Activated effector memory CD4-positive, alpha-beta T cell treated with Interleukin-2 at 50 U/mL for 16 hours (primary cell): ENCODE data around the gene LLGL1.

ENCODE experiments used
- DNase-seq: peaks from one replicate; pipeline ENCODE4 v3.0.0-alpha.2; 2020

The LLGL1 gene

DNA sequence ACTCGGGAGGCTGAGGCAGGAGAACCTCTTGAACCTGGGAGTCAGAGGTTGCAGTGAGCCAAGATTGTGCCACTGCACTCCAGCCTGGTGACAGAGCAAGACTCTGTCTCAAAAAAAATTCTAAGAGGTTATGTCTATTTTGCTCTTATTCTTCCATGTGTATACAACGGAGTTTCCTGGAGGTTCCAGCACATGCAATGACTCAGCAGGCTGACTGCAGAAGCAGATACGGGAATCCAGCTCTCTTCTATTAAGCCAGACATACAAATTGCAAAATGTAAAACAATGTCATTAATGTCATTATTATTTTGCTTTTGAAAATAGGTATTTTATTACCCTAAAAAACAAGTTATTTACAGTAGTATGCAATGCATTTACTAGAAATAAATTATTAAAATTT is 53.4 kb downstream of the LLGL1 start:
- DNase-seq, result no peak

- DNase-seq, result no peak
These were observed 54.8 kb downstream of the LLGL1 start for GRCh38 chr17:18280249-18280648.

DNA sequence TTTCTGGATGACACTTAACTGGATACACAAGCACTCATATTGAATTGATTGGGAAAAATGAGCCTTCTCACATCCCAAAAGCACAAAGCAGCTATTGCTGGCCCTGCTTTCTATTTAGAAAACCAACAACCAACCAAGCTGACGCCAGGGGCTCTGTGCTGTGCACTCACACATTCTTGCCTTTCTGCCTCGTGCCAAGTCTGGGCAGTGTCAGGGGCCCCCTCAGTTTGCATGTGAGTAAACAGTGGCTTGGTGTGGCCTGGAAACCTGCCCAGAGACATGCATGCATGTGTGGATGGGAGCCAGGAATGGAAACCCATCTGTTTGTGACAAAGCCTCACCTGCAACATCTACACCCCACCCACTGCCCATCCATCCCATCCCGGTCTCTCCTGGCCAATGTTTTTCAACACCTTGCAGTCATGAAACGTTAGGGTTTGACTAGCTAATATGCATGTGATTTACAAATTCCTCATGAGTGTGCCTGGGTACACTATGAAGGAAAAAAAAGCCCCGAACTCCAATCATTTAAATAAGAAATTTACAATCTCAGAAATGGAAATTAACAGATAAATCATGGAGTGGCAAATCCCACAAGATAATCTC is 55.4 kb downstream of the LLGL1 start:
- no peak for DNase-seq

GRCh38 chr17:18281788-18282187 is 56.4 kb downstream of the LLGL1 start:
- no peak for DNase-seq

DNA sequence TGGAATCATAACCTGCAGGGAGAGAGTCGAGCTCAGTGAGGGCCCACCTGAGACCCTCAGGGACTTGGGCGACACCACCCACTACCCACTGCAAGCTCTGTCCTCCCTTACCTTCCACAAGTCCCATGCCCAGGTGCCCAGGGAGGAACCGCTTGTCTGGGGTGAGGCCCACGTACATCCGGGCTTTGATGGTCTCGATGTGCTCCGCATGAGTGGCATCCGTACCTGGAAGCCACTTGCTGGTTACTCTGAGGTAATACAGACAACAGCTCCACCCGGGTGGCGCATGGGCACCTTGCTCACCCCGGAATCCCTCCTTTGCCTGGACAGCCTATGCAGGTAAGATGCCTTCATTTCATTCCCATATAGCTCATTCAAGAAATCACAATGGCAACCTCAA is 59.9 kb downstream of the LLGL1 start:
- DNase-seq, result no peak

DNA sequence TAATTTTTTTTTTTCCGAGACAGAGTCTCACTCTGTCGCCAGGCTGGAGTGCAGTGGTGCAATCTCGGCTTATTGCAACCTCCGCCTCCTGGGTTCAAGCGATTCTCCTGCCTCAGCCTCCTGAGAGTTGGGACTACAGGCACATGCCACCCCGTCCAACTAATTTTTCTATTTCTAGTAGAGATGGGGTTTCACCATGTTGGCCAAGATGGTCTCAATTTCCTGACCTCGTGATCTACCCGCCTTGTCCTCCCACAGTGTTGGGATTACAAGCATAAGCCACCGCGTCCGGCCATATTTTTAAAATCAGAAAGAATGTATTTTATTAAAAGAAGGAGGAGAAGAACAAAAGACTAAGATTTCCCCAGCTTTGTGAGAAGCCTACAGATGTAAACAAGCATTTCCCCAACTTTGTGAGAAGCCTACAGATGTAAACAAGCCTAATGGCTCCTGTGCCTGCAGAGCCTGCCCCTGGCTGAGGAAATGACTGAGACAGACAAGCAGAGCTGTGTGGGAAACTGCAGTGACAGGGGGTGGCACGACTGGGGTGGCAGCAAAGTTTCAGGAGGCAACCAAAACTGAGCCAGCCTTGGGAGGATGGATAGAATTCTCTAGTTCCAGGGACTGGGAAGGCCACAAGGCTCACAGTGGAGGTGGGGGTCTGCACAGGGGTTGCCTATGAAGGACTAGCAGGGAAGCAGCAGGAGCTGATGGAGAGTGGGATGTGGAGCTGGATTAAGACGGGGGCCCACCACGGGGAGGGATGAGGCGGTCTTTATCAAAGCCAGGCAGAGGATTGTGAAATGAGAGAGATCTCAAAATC is 66.5 kb downstream of the LLGL1 start:
- no peak for DNase-seq
